Stomach (tissue), 4 donors: Measurements from ENCODE around the gene PRDX3.

Experiments used
- CTCF ChIP-seq, 7 experiments: fragments of 450-650 bp in 4 of 7; fragments of 200-600 bp in 3 of 7; sonication (generic) in 3 of 7; IDR thresholded peaks; one replicate each; pipeline ENCODE4 v1.5.1; 2016 to 2019; ENCODE audit warnings: antibody characterized with exemption in 7 of 7, control low read depth in 2 of 7, mild to moderate bottlenecking in 1 of 7
- EP300 ChIP-seq: sonication (generic); formaldehyde crosslinking; IDR thresholded peaks from one replicate; pipeline ENCODE4 v1.6.1; 2017; ENCODE audit warnings: antibody characterized with exemption
- POLR2A ChIP-seq, 4 donors: fragments of 450-650 bp; IDR thresholded peaks; one replicate each; pipeline ENCODE4 v1.6.1; 2016; ENCODE audit warnings: antibody characterized with exemption in 4 of 4, control low read depth in 2 of 4, mild to moderate bottlenecking in 1 of 4, moderate library complexity in 1 of 4
- POLR2AphosphoS5 ChIP-seq, 3 donors: sonication (generic); formaldehyde crosslinking; IDR thresholded peaks; one replicate each; pipeline ENCODE4 v1.6.1; 2016; ENCODE audit warnings: antibody characterized with exemption in 3 of 3

GRCh38 chr10:119119400-119119799, 59.2 kb downstream of the PRDX3 start:
- TF ChIP-seq CTCF (IDR thresholded peaks at IDR 0.05) (no peak), EP300 (no peak), POLR2A (IDR thresholded peaks at IDR 0.05) (no peak), POLR2AphosphoS5 (IDR thresholded peaks at IDR 0.05) (no peak)
